Measurements from ENCODE around the gene PACSIN2.

DNA sequence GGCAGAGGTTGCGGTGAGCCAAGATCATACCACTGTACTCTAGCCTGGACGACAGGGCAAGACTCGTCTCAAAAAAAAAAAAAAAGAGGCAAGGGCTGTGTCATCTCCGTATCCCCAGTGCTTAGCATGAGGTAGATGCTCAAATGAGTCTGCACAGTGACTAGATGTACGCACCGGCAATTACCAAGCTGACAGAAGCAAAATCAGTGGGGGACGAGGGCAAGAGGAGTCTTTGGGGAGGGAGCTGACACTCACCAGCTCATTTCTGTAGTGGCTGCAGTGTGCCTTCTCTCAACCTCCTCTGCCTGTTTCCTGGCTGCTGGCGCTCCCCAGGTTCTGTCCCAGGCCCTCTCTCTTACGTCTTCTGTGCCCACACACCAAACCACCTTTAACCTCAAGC is 69.9 kb downstream of the PACSIN2 start:
- TF ChIP-seq, protein P1, sequence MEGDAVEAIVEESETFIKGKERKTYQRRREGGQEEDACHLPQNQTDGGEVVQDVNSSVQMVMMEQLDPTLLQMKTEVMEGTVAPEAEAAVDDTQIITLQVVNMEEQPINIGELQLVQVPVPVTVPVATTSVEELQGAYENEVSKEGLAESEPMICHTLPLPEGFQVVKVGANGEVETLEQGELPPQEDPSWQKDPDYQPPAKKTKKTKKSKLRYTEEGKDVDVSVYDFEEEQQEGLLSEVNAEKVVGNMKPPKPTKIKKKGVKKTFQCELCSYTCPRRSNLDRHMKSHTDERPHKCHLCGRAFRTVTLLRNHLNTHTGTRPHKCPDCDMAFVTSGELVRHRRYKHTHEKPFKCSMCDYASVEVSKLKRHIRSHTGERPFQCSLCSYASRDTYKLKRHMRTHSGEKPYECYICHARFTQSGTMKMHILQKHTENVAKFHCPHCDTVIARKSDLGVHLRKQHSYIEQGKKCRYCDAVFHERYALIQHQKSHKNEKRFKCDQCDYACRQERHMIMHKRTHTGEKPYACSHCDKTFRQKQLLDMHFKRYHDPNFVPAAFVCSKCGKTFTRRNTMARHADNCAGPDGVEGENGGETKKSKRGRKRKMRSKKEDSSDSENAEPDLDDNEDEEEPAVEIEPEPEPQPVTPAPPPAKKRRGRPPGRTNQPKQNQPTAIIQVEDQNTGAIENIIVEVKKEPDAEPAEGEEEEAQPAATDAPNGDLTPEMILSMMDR (IDR thresholded peaks at IDR 0.05; ENCODE audit: low read depth, low read length, poor library complexity, severe bottlenecking): no peak
- no peak for TF ChIP-seq EZH2phosphoT487 (IDR thresholded peaks at IDR 0.05; ENCODE audit: borderline replicate concordance, low read length)

Measured in DOHH2 (cell line).